Osteocyte (in vitro differentiated cells): ENCODE results near the gene TRIM65. TPM values are rescaled to one million over a fixed set of nuclear protein-coding genes. Genes with fewer than 3 reads are reported as not detected.

ENCODE experiments used
- DNase-seq: peaks from one replicate; pipeline ENCODE4 v3.0.0; 2021; ENCODE audit warnings: mixed read lengths; ENCODE audit not compliant: unreplicated experiment; ENCODE audit errors: extremely low spot score
- H3K27ac Mint-ChIP-seq: one replicate; pipeline ENCODE4 v1.8.0; 2021; ENCODE audit warnings: mild to moderate bottlenecking, mixed read lengths; ENCODE audit not compliant: unreplicated experiment
- H3K27me3 Mint-ChIP-seq: one replicate; pipeline ENCODE4 v1.8.0; 2021; ENCODE audit warnings: mixed read lengths; ENCODE audit not compliant: unreplicated experiment
- H3K36me3 Mint-ChIP-seq: one replicate; pipeline ENCODE4 v1.8.0; 2021; ENCODE audit warnings: mixed read lengths; ENCODE audit not compliant: unreplicated experiment
- H3K4me1 Mint-ChIP-seq: one replicate; pipeline ENCODE4 v1.8.0; 2021; ENCODE audit warnings: mixed read lengths; ENCODE audit not compliant: unreplicated experiment
- H3K4me3 Mint-ChIP-seq: one replicate; pipeline ENCODE4 v1.8.0; 2021; ENCODE audit warnings: mild to moderate bottlenecking, moderate library complexity, mixed read lengths; ENCODE audit not compliant: unreplicated experiment
- H3K9me3 Mint-ChIP-seq: one replicate; pipeline ENCODE4 v1.8.0; 2021; ENCODE audit warnings: mixed read lengths; ENCODE audit not compliant: unreplicated experiment
- CTCF ChIP-seq: fragments of 200-600 bp; sonication (generic); IDR thresholded peaks from 2 replicates; pipeline ENCODE4 v1.5.0; 2021; ENCODE audit warnings: antibody characterized with exemption, mild to moderate bottlenecking, moderate library complexity
- total RNA-seq: library from RNA; stranded (reverse); gene quantifications from 2 replicates; pipeline ENCODE4 v1.2.1, GENCODE V29; 2021

The TRIM65 gene
- total RNA-seq, 1 donor from 2014 or later, result 26.3 TPM

GRCh38 chr17:75940727-75941441, 44.1 kb upstream of the TRIM65 start, which contains the start of gene FBF1:
FBF1 (minus strand) TSS chr17:75941042; CDS start chr17:75938149, 2,893 bp downstream.
- Mint-ChIP-seq H3K4me1 (peaks cover 14% of the 10 kb centered on the region), H3K27me3 (no peaks in the 10 kb centered on the region), H3K27ac (peak within 1 kb of the TSS; percentile 83), H3K9me3 (no peaks in the 10 kb centered on the region), H3K4me3 (peak within 1 kb of the TSS; percentile 90), H3K36me3 (peaks cover 7% of the 10 kb centered on the region)
- DNase-seq, result peak; percentile 98
- TF ChIP-seq CTCF, result peak; percentile 15

- Mint-ChIP-seq H3K27me3 (no peaks in the 10 kb centered on the region), H3K36me3 (no peaks in the 10 kb centered on the region)
Observed at GRCh38 chr17:75937652-75938051, 40.9 kb upstream of the TRIM65 start.

GRCh38 chr17:75933808-75934207, 37.1 kb upstream of the TRIM65 start:
- H3K27me3 Mint-ChIP-seq, result no peaks in the 10 kb centered on the region
- H3K9me3 Mint-ChIP-seq, result no peaks in the 10 kb centered on the region
- TF ChIP-seq CTCF, result no peak
- DNase-seq, result no peak
- H3K27ac Mint-ChIP-seq, result no peak overlapping the region
- no peaks in the 10 kb centered on the region for H3K4me1 Mint-ChIP-seq
- no peaks in the 10 kb centered on the region for H3K36me3 Mint-ChIP-seq
- H3K4me3 Mint-ChIP-seq, result no peak overlapping the region

More at GRCh38 chr17:75937652-75938051, 40.9 kb upstream of the TRIM65 start:
- no peak for DNase-seq
- Mint-ChIP-seq H3K9me3 (no peaks in the 10 kb centered on the region), H3K4me1 (peaks cover 14% of the 10 kb centered on the region), H3K27ac (no peak overlapping the region), H3K4me3 (no peak overlapping the region)
- TF ChIP-seq CTCF, result no peak

- Mint-ChIP-seq H3K27me3 (no peaks in the 10 kb centered on the region), H3K36me3 (no peaks in the 10 kb centered on the region), H3K9me3 (no peaks in the 10 kb centered on the region), H3K27ac (no peak overlapping the region), H3K4me1 (no peaks in the 10 kb centered on the region), H3K4me3 (no peak overlapping the region)
- TF ChIP-seq CTCF, result no peak
- no peak for DNase-seq
Observed at GRCh38 chr17:75932852-75933251, 36.1 kb upstream of the TRIM65 start.

GRCh38 chr17:75931062-75931461, 34.3 kb upstream of the TRIM65 start:
- Mint-ChIP-seq H3K27ac (no peak overlapping the region), H3K4me3 (no peak overlapping the region), H3K4me1 (no peaks in the 10 kb centered on the region), H3K9me3 (no peaks in the 10 kb centered on the region), H3K27me3 (no peaks in the 10 kb centered on the region), H3K36me3 (peaks cover 3% of the 10 kb centered on the region)
- TF ChIP-seq CTCF, result no peak
- DNase-seq, result no peak
